HG03460 (cell line): ENCODE data around the gene ASXL2.
"Not testable (repeated sequence)": the region's sequence is repeated elsewhere in the genome, so short reads cannot be mapped to it uniquely, and the experiment has no call there.

Experiments
- ATAC-seq: cut with Tn5 transposase; IDR thresholded peaks from one replicate; pipeline ENCODE4 v1.9.1; 2021; ENCODE audit not compliant: unreplicated experiment

The ASXL2 gene

GRCh38 chr2:25742501-25742900 lies 135.8 kb downstream of the ASXL2 start:
- no peak for ATAC-seq

- no peak for ATAC-seq
Observed at GRCh38 chr2:25740810-25741381, 137.4 kb downstream of the ASXL2 start.

GRCh38 chr2:25738383-25739343 lies 139.6 kb downstream of the ASXL2 start:
- no peak for ATAC-seq

GRCh38 chr2:25736899-25737515 lies 141.3 kb downstream of the ASXL2 start:
- no peak for ATAC-seq

GRCh38 chr2:25735835-25736234 lies 142.5 kb downstream of the ASXL2 start:
- no peak for ATAC-seq

GRCh38 chr2:25728559-25728958 lies 149.7 kb downstream of the ASXL2 start:
- no peak for ATAC-seq

GRCh38 chr2:25726522-25726921 lies 151.8 kb downstream of the ASXL2 start:
- no peak for ATAC-seq

- ATAC-seq = no peak
Observed at GRCh38 chr2:25725877-25726276, 152.4 kb downstream of the ASXL2 start.

- no peak for ATAC-seq
Observed at GRCh38 chr2:25724756-25725155, 153.5 kb downstream of the ASXL2 start.

- ATAC-seq = no peak
Observed at GRCh38 chr2:25722224-25722623, 156.1 kb downstream of the ASXL2 start.

GRCh38 chr2:25720575-25720974 lies 157.7 kb downstream of the ASXL2 start:
- ATAC-seq = no peak

GRCh38 chr2:25714740-25715139 lies 163.5 kb downstream of the ASXL2 start:
- ATAC-seq = no peak

GRCh38 chr2:25712455-25712854 lies 165.8 kb downstream of the ASXL2 start:
- no peak for ATAC-seq

- no peak for ATAC-seq
Observed at GRCh38 chr2:25711675-25712354, 166.5 kb downstream of the ASXL2 start.

- no peak for ATAC-seq
Observed at GRCh38 chr2:25710750-25711149, 167.5 kb downstream of the ASXL2 start.

GRCh38 chr2:25709349-25709748 lies 168.9 kb downstream of the ASXL2 start:
- no peak for ATAC-seq

GRCh38 chr2:25707927-25708590 lies 170.2 kb downstream of the ASXL2 start:
- no peak for ATAC-seq

GRCh38 chr2:25705575-25705974 lies 172.7 kb downstream of the ASXL2 start:
- ATAC-seq = not testable (repeated sequence)

- no peak for ATAC-seq
Observed at GRCh38 chr2:25701801-25702200, 176.5 kb downstream of the ASXL2 start.

GRCh38 chr2:25700221-25700660 lies 178.0 kb downstream of the ASXL2 start:
- ATAC-seq = no peak

- no peak for ATAC-seq
Observed at GRCh38 chr2:25699216-25699615, 179.1 kb downstream of the ASXL2 start.
